ENCODE data around the gene NFATC1.

NFATC1 gene

DNA sequence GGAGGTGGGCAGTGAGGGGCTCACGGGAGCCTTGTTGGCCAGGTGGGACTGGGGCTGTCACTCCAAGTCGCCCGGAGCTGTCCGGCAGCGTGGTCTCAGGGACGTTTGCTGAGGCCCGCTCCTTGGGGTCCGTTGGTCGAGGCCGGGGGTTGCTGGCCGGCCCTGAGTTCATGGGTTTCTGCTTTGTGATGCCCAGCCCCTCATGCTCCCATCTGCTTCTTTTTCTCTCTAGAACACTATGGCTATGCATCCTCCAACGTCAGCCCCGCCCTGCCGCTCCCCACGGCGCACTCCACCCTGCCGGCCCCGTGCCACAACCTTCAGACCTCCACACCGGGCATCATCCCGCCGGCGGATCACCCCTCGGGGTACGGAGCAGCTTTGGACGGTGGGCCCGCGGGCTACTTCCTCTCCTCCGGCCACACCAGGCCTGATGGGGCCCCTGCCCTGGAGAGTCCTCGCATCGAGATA lies 14.5 kb downstream of the NFATC1 start:
- Histone ChIP-seq H3K27ac (ENCODE audit: insufficient read depth in 1 of 2, low read depth in 1 of 2, low read length in 2 of 2, poor library complexity in 1 of 2, severe bottlenecking in 2 of 2) (no peak overlapping the region), H3K36me3 (ENCODE audit: control insufficient read depth in 4 of 4, insufficient read depth in 4 of 4, low read length in 3 of 4) (peaks cover 4 to 45% (median 35%) of the 10 kb centered on the region in 4 experiments), H3K27me3 (replicated peaks in 2 of 5; ENCODE audit: control insufficient read depth in 4 of 5, insufficient read depth in 5 of 5, low read length in 4 of 5) (no peaks in the 10 kb centered on the region), H3K9me3 (ENCODE audit: control extremely low read depth in 1 of 5, control insufficient read depth in 4 of 5, insufficient read depth in 2 of 5, low read depth in 1 of 5, low read length in 4 of 5) (no peaks in the 10 kb centered on the region), H3K4me3 (ENCODE audit: control insufficient read depth in 1 of 7, extremely low read depth in 1 of 7, insufficient read depth in 4 of 7, low read depth in 2 of 7, low read length in 6 of 7) (no peak overlapping the region), H3K4me1 (ENCODE audit: control extremely low read depth in 1 of 4, control insufficient read depth in 4 of 4, insufficient read depth in 4 of 4, low read length in 3 of 4) (peaks cover 0 to 27% (median 18%) of the 10 kb centered on the region in 4 experiments)
- WGBS (ENCODE audit: insufficient coverage) = 94% methylated on average over 28 of the region's 30 CpGs
- DNase-seq = no peak
- CTCF ChIA-PET = interaction anchor here (0.9 kb wide), 1 partner anchor 11 kb away, joined by 3 read pairs; no protein-coding TSS in a partner anchor
- POLR2A ChIA-PET = no interaction called here

DNA sequence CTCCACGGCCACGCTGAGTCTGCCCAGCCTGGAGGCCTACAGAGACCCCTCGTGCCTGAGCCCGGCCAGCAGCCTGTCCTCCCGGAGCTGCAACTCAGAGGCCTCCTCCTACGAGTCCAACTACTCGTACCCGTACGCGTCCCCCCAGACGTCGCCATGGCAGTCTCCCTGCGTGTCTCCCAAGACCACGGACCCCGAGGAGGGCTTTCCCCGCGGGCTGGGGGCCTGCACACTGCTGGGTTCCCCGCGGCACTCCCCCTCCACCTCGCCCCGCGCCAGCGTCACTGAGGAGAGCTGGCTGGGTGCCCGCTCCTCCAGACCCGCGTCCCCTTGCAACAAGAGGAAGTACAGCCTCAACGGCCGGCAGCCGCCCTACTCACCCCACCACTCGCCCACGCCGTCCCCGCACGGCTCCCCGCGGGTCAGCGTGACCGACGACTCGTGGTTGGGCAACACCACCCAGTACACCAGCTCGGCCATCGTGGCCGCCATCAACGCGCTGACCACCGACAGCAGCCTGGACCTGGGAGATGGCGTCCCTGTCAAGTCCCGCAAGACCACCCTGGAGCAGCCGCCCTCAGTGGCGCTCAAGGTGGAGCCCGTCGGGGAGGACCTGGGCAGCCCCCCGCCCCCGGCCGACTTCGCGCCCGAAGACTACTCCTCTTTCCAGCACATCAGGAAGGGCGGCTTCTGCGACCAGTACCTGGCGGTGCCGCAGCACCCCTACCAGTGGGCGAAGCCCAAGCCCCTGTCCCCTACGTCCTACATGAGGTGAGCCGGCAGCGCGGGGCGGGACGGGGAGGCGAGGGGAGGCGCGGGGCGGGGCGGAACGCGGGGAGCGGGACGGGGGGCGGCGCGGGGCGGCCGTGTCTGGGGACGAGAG lies 15.2 kb downstream of the NFATC1 start:
- peaks cover 4 to 45% (median 35%) of the 10 kb centered on the region in 4 experiments for H3K36me3 ChIP-seq (ENCODE audit: control insufficient read depth in 4 of 4, insufficient read depth in 4 of 4, low read length in 3 of 4)
- CTCF ChIA-PET = interaction anchor here (0.7 kb wide), 1 partner anchor 29 kb away, joined by 3 read pairs; no protein-coding TSS in a partner anchor

DNA sequence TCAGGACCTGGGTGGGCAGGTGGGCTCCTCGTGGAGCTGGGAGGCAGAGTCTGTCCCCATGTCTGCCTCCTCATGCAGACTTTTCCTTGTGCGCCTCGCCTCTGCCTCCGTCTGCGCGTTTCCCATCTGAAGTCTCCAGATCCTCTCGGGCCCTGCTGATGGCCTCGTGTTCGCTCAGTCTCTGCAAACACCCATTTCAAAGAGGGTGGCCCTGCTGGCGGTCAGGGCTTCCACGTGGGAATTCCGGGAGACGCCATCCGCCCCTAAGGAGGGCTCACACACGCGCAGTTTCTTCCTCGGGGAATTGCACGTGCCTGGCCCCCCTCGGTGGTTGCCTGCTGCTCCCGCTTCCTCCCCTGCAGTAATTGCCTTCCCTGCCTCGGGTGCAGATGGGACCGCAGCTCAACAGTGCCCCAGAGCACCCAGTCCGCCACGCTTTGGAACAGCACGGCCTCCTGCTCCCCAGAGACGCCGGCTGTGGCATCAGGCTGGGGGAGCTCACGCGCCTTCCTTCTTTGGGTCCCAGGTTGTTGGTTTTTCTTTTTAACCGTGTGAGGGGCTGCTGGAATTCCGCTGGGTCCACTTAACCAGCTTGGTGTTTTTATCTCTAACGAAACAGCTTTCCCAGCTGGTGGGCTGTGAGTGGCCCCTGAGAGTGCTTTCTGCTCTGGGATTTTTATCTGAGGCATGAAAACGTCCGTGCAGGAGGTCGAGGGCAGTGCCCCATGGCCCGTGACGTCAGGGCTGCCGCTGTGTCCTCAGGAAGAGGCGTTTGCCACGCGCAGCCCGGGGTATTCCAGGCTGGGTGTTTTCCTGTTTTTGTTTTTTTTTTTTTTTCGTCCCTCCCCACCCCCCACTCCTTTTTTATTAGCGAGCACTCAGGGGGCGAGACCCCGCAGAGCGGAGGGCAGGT lies 16.1 kb downstream of the NFATC1 start:
- no peaks in the 10 kb centered on the region for H3K9me3 ChIP-seq (ENCODE audit: control extremely low read depth in 1 of 5, control insufficient read depth in 4 of 5, insufficient read depth in 2 of 5, low read depth in 1 of 5, low read length in 4 of 5)
- DNase-seq = no peak
- no peak overlapping the region for H3K4me3 ChIP-seq (ENCODE audit: control insufficient read depth in 1 of 7, extremely low read depth in 1 of 7, insufficient read depth in 4 of 7, low read depth in 2 of 7, low read length in 6 of 7)
- 97% methylated on average over 35 of the region's 47 CpGs for WGBS (ENCODE audit: insufficient coverage)
- no peak overlapping the region for H3K27ac ChIP-seq (ENCODE audit: insufficient read depth in 1 of 2, low read depth in 1 of 2, low read length in 2 of 2, poor library complexity in 1 of 2, severe bottlenecking in 2 of 2)
- CTCF ChIA-PET = interaction anchor here (0.7 to 1.0 kb wide), 2 partner anchors 10 to 30 kb away, joined by 3 read pairs; no protein-coding TSS in a partner anchor
- POLR2A ChIA-PET = no interaction called here
- H3K27me3 ChIP-seq (replicated peaks in 2 of 5; ENCODE audit: control insufficient read depth in 4 of 5, insufficient read depth in 5 of 5, low read length in 4 of 5) = no peaks in the 10 kb centered on the region
- peaks cover 0 to 13% (median 3%) of the 10 kb centered on the region in 4 experiments for H3K4me1 ChIP-seq (ENCODE audit: control extremely low read depth in 1 of 4, control insufficient read depth in 4 of 4, insufficient read depth in 4 of 4, low read length in 3 of 4)
- H3K36me3 ChIP-seq (ENCODE audit: control insufficient read depth in 4 of 4, insufficient read depth in 4 of 4, low read length in 3 of 4) = peaks cover 4 to 47% (median 35%) of the 10 kb centered on the region in 4 experiments

More for the DNA sequence above, 15.2 kb downstream of the NFATC1 start:
- H3K4me1 ChIP-seq (ENCODE audit: control extremely low read depth in 1 of 4, control insufficient read depth in 4 of 4, insufficient read depth in 4 of 4, low read length in 3 of 4) = peaks cover 0 to 20% (median 11%) of the 10 kb centered on the region in 4 experiments
- H3K27ac ChIP-seq (ENCODE audit: insufficient read depth in 1 of 2, low read depth in 1 of 2, low read length in 2 of 2, poor library complexity in 1 of 2, severe bottlenecking in 2 of 2) = no peak overlapping the region
- H3K4me3 ChIP-seq (ENCODE audit: control insufficient read depth in 1 of 7, extremely low read depth in 1 of 7, insufficient read depth in 4 of 7, low read depth in 2 of 7, low read length in 6 of 7) = no peak overlapping the region
- DNase-seq = no peak
- H3K27me3 ChIP-seq (replicated peaks in 2 of 5; ENCODE audit: control insufficient read depth in 4 of 5, insufficient read depth in 5 of 5, low read length in 4 of 5) = no peaks in the 10 kb centered on the region
- no peaks in the 10 kb centered on the region for H3K9me3 ChIP-seq (ENCODE audit: control extremely low read depth in 1 of 5, control insufficient read depth in 4 of 5, insufficient read depth in 2 of 5, low read depth in 1 of 5, low read length in 4 of 5)
- 96% methylated on average over 81 of the region's 84 CpGs for WGBS (ENCODE audit: insufficient coverage)
- POLR2A ChIA-PET = no interaction called here

- H3K27ac ChIP-seq (ENCODE audit: insufficient read depth in 1 of 2, low read depth in 1 of 2, low read length in 2 of 2, poor library complexity in 1 of 2, severe bottlenecking in 2 of 2) = no peak overlapping the region
- ChIA-PET POLR2A (no interaction called here), CTCF (interaction anchor here (1.5 to 2.2 kb wide), 2 partner anchors 9 to 32 kb away, joined by 6 to 10 read pairs; no protein-coding TSS in a partner anchor)
- peaks cover 4 to 48% (median 32%) of the 10 kb centered on the region in 4 experiments for H3K36me3 ChIP-seq (ENCODE audit: control insufficient read depth in 4 of 4, insufficient read depth in 4 of 4, low read length in 3 of 4)
- no peaks in the 10 kb centered on the region for H3K27me3 ChIP-seq (replicated peaks in 2 of 5; ENCODE audit: control insufficient read depth in 4 of 5, insufficient read depth in 5 of 5, low read length in 4 of 5)
- peak in 1 of 3 donors; percentile 43 for DNase-seq
- WGBS (ENCODE audit: insufficient coverage) = 98% methylated on average over 16 of the region's 16 CpGs
- no peak overlapping the region for H3K4me3 ChIP-seq (ENCODE audit: control insufficient read depth in 1 of 7, extremely low read depth in 1 of 7, insufficient read depth in 4 of 7, low read depth in 2 of 7, low read length in 6 of 7)
- peaks cover 0 to 10% (median 2%) of the 10 kb centered on the region in 4 experiments for H3K4me1 ChIP-seq (ENCODE audit: control extremely low read depth in 1 of 4, control insufficient read depth in 4 of 4, insufficient read depth in 4 of 4, low read length in 3 of 4)
- no peaks in the 10 kb centered on the region for H3K9me3 ChIP-seq (ENCODE audit: control extremely low read depth in 1 of 5, control insufficient read depth in 4 of 5, insufficient read depth in 2 of 5, low read depth in 1 of 5, low read length in 4 of 5)
Measured at GRCh38 chr18:79413025-79413424, 17.3 kb downstream of the NFATC1 start.

GRCh38 chr18:79413426-79413825 lies 17.7 kb downstream of the NFATC1 start:
- WGBS (ENCODE audit: insufficient coverage) = 96% methylated on average over 16 of the region's 16 CpGs
- peaks cover 4 to 52% (median 32%) of the 10 kb centered on the region in 4 experiments for H3K36me3 ChIP-seq (ENCODE audit: control insufficient read depth in 4 of 4, insufficient read depth in 4 of 4, low read length in 3 of 4)
- DNase-seq = no peak
- no peaks in the 10 kb centered on the region for H3K9me3 ChIP-seq (ENCODE audit: control extremely low read depth in 1 of 5, control insufficient read depth in 4 of 5, insufficient read depth in 2 of 5, low read depth in 1 of 5, low read length in 4 of 5)
- H3K27me3 ChIP-seq (replicated peaks in 2 of 5; ENCODE audit: control insufficient read depth in 4 of 5, insufficient read depth in 5 of 5, low read length in 4 of 5) = no peaks in the 10 kb centered on the region
- H3K4me1 ChIP-seq (ENCODE audit: control extremely low read depth in 1 of 4, control insufficient read depth in 4 of 4, insufficient read depth in 4 of 4, low read length in 3 of 4) = peaks cover 0 to 10% (median 2%) of the 10 kb centered on the region in 4 experiments
- H3K4me3 ChIP-seq (ENCODE audit: control insufficient read depth in 1 of 7, extremely low read depth in 1 of 7, insufficient read depth in 4 of 7, low read depth in 2 of 7, low read length in 6 of 7) = no peak overlapping the region
- no peak overlapping the region for H3K27ac ChIP-seq (ENCODE audit: insufficient read depth in 1 of 2, low read depth in 1 of 2, low read length in 2 of 2, poor library complexity in 1 of 2, severe bottlenecking in 2 of 2)
- ChIA-PET CTCF (interaction anchor here (0.6 to 2.2 kb wide), 4 partner anchors 7 to 93 kb away, joined by 3 to 10 read pairs (median 4); no protein-coding TSS in a partner anchor), POLR2A (no interaction called here)

GRCh38 chr18:79413901-79414300 lies 18.2 kb downstream of the NFATC1 start:
- Histone ChIP-seq H3K4me3 (ENCODE audit: control insufficient read depth in 1 of 7, extremely low read depth in 1 of 7, insufficient read depth in 4 of 7, low read depth in 2 of 7, low read length in 6 of 7) (no peak overlapping the region), H3K36me3 (ENCODE audit: control insufficient read depth in 4 of 4, insufficient read depth in 4 of 4, low read length in 3 of 4) (peaks cover 4 to 56% (median 32%) of the 10 kb centered on the region in 4 experiments), H3K27me3 (replicated peaks in 2 of 5; ENCODE audit: control insufficient read depth in 4 of 5, insufficient read depth in 5 of 5, low read length in 4 of 5) (no peaks in the 10 kb centered on the region), H3K27ac (ENCODE audit: insufficient read depth in 1 of 2, low read depth in 1 of 2, low read length in 2 of 2, poor library complexity in 1 of 2, severe bottlenecking in 2 of 2) (no peak overlapping the region), H3K4me1 (ENCODE audit: control extremely low read depth in 1 of 4, control insufficient read depth in 4 of 4, insufficient read depth in 4 of 4, low read length in 3 of 4) (peaks cover 0 to 10% (median 2%) of the 10 kb centered on the region in 4 experiments), H3K9me3 (ENCODE audit: control extremely low read depth in 1 of 5, control insufficient read depth in 4 of 5, insufficient read depth in 2 of 5, low read depth in 1 of 5, low read length in 4 of 5) (no peaks in the 10 kb centered on the region)
- DNase-seq = no peak
- CTCF ChIA-PET = interaction anchor here (0.6 to 2.2 kb wide), 5 partner anchors 8 to 93 kb away, joined by 3 to 10 read pairs (median 3); no protein-coding TSS in a partner anchor
- WGBS (ENCODE audit: insufficient coverage) = 48% methylated on average over 9 of the region's 9 CpGs
- POLR2A ChIA-PET = no interaction called here
